Measurements from ENCODE around the gene EBI3. TPM values are rescaled to one million over a fixed set of nuclear protein-coding genes. Genes with fewer than 3 reads are reported as not detected.

Gene EBI3
- polyA plus RNA-seq, 1 of the 3 experiments (the other 2 are of a cell fraction), result 3.7 TPM

- DNase-seq, result no peak
- Histone ChIP-seq H3K9ac (no peak overlapping the region), H3K4me2 (no peak overlapping the region), H3K27ac (ENCODE audit: low read depth in 2 of 2, low read length in 1 of 2) (no peak overlapping the region), H3K79me2 (ENCODE audit: insufficient read depth) (no peaks in the 10 kb centered on the region), H3K4me1 (ENCODE audit: control insufficient read depth in 1 of 2, insufficient read depth in 2 of 2, low read depth in 1 of 2, low read length in 1 of 2) (no peaks in the 10 kb centered on the region), H4K20me1 (ENCODE audit: insufficient read depth) (no peaks in the 10 kb centered on the region), H3K4me3 (ENCODE audit: low read depth in 2 of 2, low read length in 1 of 2) (no peak overlapping the region), H2AFZ (ENCODE audit: low read depth) (no peak overlapping the region), H3K9me2 (no peaks in the 10 kb centered on the region), H3F3A (replicated peaks; ENCODE audit: insufficient read depth) (peaks cover 2% of the 10 kb centered on the region), H3K27me3 (ENCODE audit: insufficient read depth) (peaks cover 71% of the 10 kb centered on the region), H3K36me3 (replicated peaks in 1 of 2; ENCODE audit: control insufficient read depth in 1 of 2, insufficient read depth in 2 of 2, low read length in 1 of 2) (no peaks in the 10 kb centered on the region), H3K9me3 (no peaks in the 10 kb centered on the region)
- ChIA-PET POLR2A (no interaction called here), CTCF (no interaction called here)
- no peak for TF ChIP-seq YY1 (IDR thresholded peaks at IDR 0.05; ENCODE audit: low read depth)
- no peak for TF ChIP-seq CHD2 (IDR thresholded peaks at IDR 0.05; ENCODE audit: low read length, partially characterized antibody)
- TF ChIP-seq EP300 (IDR thresholded peaks at IDR 0.05; ENCODE audit: borderline replicate concordance in 1 of 2, low read depth in 1 of 2, low read length in 1 of 2), result no peak
- TF ChIP-seq GABPA (IDR thresholded peaks at IDR 0.05; ENCODE audit: low read depth), result no peak
- no peak for TF ChIP-seq IRF3 (IDR thresholded peaks at IDR 0.05; ENCODE audit: low read depth, low read length)
- TF ChIP-seq PBX3 (IDR thresholded peaks at IDR 0.05), result no peak
- WGBS (ENCODE audit: low lambda C conversion rate), result 38% methylated on average over 5 of the region's 5 CpGs
These were observed 32.1 kb upstream of the EBI3 start for GRCh38 chr19:4197228-4197624.

DNA sequence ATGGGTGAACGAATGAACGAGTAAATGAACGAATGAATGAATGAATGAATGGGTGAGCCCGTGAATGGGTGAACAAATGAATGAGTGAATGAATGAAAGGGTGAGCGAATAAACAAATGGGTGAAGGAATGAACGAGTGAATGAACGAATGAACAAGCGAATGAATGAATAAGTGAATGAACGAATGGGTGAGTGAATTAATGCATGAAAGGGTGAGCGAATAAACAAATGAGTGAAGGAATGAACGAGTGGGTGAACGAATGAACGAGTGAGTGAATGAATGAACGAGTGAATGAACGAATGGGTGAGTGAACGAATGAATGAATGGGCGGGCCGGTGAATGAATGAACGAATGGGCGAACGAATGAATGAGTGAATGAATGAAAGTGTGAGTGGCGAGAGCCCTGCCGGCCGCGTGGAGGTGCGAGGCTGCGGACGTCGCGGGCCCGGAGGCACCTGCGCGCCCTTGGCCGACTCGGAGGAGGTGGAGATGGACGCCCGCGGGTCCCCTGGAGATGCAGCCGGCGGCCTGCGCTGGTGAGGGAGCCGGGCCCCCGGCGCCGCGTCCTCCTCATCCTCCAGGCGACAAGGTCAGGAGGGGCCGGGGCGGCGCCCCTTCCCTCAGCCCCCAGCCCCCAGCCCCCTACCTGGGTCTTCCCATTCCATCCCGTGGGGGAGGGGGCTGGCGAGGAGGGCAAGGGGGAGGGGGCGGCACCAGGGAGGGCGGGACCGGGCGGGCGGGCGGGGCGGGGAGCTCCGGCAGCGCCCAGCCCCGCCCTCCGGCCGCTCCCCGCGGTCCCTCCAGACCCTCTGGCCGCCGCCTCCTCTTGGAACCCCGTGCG is 31.5 kb upstream of the EBI3 start:
- peaks cover 2% of the 10 kb centered on the region for H3F3A ChIP-seq (replicated peaks; ENCODE audit: insufficient read depth)
- H3K36me3 ChIP-seq (replicated peaks in 1 of 2; ENCODE audit: control insufficient read depth in 1 of 2, insufficient read depth in 2 of 2, low read length in 1 of 2), result no peaks in the 10 kb centered on the region
- POLR2A ChIA-PET, result no interaction called here
- peak; percentile 81 for DNase-seq
- no peak overlapping the region for H3K4me2 ChIP-seq
- CTCF ChIA-PET, result interaction anchor here (0.7 to 1.5 kb wide), 3 partner anchors 11 to 58 kb away, joined by 3 to 5 read pairs (median 4); no protein-coding TSS in a partner anchor
- peaks cover 77% of the 10 kb centered on the region for H3K27me3 ChIP-seq (ENCODE audit: insufficient read depth)
- H3K9me2 ChIP-seq, result no peaks in the 10 kb centered on the region
- H4K20me1 ChIP-seq (ENCODE audit: insufficient read depth), result no peaks in the 10 kb centered on the region
- H3K9me3 ChIP-seq, result no peaks in the 10 kb centered on the region
- no peak overlapping the region for H3K4me3 ChIP-seq (ENCODE audit: low read depth in 2 of 2, low read length in 1 of 2)
- WGBS (ENCODE audit: low lambda C conversion rate), result 10% methylated on average over 41 of the region's 70 CpGs
- H3K4me1 ChIP-seq (ENCODE audit: control insufficient read depth in 1 of 2, insufficient read depth in 2 of 2, low read depth in 1 of 2, low read length in 1 of 2), result no peaks in the 10 kb centered on the region
- H3K9ac ChIP-seq, result no peak overlapping the region
- no peaks in the 10 kb centered on the region for H3K79me2 ChIP-seq (ENCODE audit: insufficient read depth)
- no peak overlapping the region for H2AFZ ChIP-seq (ENCODE audit: low read depth)
- no peak overlapping the region for H3K27ac ChIP-seq (ENCODE audit: low read depth in 2 of 2, low read length in 1 of 2)
- no peak for TF ChIP-seq NRF1 (IDR thresholded peaks at IDR 0.05; ENCODE audit: low read depth, low read length)
- no peak for TF ChIP-seq MXI1 (IDR thresholded peaks at IDR 0.05; ENCODE audit: low read depth, low read length)
- TF ChIP-seq, protein P1, sequence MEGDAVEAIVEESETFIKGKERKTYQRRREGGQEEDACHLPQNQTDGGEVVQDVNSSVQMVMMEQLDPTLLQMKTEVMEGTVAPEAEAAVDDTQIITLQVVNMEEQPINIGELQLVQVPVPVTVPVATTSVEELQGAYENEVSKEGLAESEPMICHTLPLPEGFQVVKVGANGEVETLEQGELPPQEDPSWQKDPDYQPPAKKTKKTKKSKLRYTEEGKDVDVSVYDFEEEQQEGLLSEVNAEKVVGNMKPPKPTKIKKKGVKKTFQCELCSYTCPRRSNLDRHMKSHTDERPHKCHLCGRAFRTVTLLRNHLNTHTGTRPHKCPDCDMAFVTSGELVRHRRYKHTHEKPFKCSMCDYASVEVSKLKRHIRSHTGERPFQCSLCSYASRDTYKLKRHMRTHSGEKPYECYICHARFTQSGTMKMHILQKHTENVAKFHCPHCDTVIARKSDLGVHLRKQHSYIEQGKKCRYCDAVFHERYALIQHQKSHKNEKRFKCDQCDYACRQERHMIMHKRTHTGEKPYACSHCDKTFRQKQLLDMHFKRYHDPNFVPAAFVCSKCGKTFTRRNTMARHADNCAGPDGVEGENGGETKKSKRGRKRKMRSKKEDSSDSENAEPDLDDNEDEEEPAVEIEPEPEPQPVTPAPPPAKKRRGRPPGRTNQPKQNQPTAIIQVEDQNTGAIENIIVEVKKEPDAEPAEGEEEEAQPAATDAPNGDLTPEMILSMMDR (IDR thresholded peaks at IDR 0.05), result no peak
- TF ChIP-seq FOSL2 (IDR thresholded peaks at IDR 0.05; ENCODE audit: borderline replicate concordance, low read depth), result no peak
- no peak for TF ChIP-seq NFIC (IDR thresholded peaks at IDR 0.05; ENCODE audit: borderline replicate concordance)
- TF ChIP-seq RFX5 (IDR thresholded peaks at IDR 0.05; ENCODE audit: low read length), result no peak
- TF ChIP-seq MAX (IDR thresholded peaks at IDR 0.05; ENCODE audit: low read depth), result no peak
- TF ChIP-seq, protein P2, sequence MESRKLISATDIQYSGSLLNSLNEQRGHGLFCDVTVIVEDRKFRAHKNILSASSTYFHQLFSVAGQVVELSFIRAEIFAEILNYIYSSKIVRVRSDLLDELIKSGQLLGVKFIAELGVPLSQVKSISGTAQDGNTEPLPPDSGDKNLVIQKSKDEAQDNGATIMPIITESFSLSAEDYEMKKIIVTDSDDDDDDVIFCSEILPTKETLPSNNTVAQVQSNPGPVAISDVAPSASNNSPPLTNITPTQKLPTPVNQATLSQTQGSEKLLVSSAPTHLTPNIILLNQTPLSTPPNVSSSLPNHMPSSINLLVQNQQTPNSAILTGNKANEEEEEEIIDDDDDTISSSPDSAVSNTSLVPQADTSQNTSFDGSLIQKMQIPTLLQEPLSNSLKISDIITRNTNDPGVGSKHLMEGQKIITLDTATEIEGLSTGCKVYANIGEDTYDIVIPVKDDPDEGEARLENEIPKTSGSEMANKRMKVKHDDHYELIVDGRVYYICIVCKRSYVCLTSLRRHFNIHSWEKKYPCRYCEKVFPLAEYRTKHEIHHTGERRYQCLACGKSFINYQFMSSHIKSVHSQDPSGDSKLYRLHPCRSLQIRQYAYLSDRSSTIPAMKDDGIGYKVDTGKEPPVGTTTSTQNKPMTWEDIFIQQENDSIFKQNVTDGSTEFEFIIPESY (IDR thresholded peaks at IDR 0.05; ENCODE audit: borderline replicate concordance, low read depth), result no peak
- TF ChIP-seq SMC3 (IDR thresholded peaks at IDR 0.05; ENCODE audit: low read depth, low read length), result no peak
- TF ChIP-seq FOXJ3 (CRISPR knock-in tag; IDR thresholded peaks at IDR 0.05), result no peak
- TF ChIP-seq POLR2AphosphoS5 (IDR thresholded peaks at IDR 0.05; ENCODE audit: low read depth, low read length), result no peak
- no peak for TF ChIP-seq ELF1 (IDR thresholded peaks at IDR 0.05)
- TF ChIP-seq YY1 (IDR thresholded peaks at IDR 0.05; ENCODE audit: low read depth), result no peak
- TF ChIP-seq GABPA (IDR thresholded peaks at IDR 0.05; ENCODE audit: low read depth), result no peak
- TF ChIP-seq FOXM1 (IDR thresholded peaks at IDR 0.05; ENCODE audit: low read depth), result no peak
- TF ChIP-seq TAF1 (IDR thresholded peaks at IDR 0.05; ENCODE audit: borderline replicate concordance, low read depth, low read length), result no peak
- TF ChIP-seq EZH2phosphoT487 (IDR thresholded peaks at IDR 0.05; ENCODE audit: borderline replicate concordance, low read depth), result no peak

Measured in SK-N-SH (cell line).